Right atrium auricular region (tissue), 2 donors: ENCODE data around the gene NR2F2. TPM values are rescaled to one million over a fixed set of nuclear protein-coding genes. Genes with fewer than 3 reads are reported as not detected.
"Not testable (repeated sequence)": the region's sequence is repeated elsewhere in the genome, so short reads cannot be mapped to it uniquely, and the experiment has no call there.

Source experiments
- DNase-seq: peaks from one replicate; pipeline ENCODE4 v3.0.0-alpha.2; 2019; ENCODE audit warnings: low spot score
- H3K27ac ChIP-seq, 2 donors: fragments of 200-600 bp; sonication (generic); 1 replicate in 1 of 2; 2 replicates in 1 of 2; pipeline ENCODE4 v1.5.1; 2016 to 2019
- H3K27me3 ChIP-seq, 2 donors: fragments of 200-600 bp; sonication (generic); one replicate each; pipeline versions ENCODE4 v1.5.1 to v1.6.0; 2017 to 2019
- H3K36me3 ChIP-seq: fragments of 200-600 bp; sonication (generic); one replicate; pipeline ENCODE4 v1.5.1; 2016
- H3K4me1 ChIP-seq, 2 donors: fragments of 200-600 bp; sonication (generic); one replicate each; pipeline versions ENCODE4 v1.5.1 to v1.6.0; 2017 to 2019
- H3K4me3 ChIP-seq, 2 donors: fragments of 200-600 bp; sonication (generic); 1 replicate in 1 of 2; 2 replicates in 1 of 2; pipeline ENCODE4 v1.5.1; 2017 to 2019; ENCODE audit warnings: mild to moderate bottlenecking in 1 of 2, moderate library complexity in 1 of 2
- H3K9me3 ChIP-seq, 2 donors: fragments of 200-600 bp; sonication (generic); one replicate each; pipeline ENCODE4 v1.5.1; 2019
- CTCF ChIP-seq, 2 donors: fragments of 200-600 bp; sonication (generic); IDR thresholded peaks; one replicate each; pipeline ENCODE4 v1.5.1; 2019; ENCODE audit warnings: antibody characterized with exemption in 2 of 2
- microRNA counts, 2 donors: library from miRNA; unstranded; fragments of <30 nt; microRNA quantifications; one replicate each; lab custom pipeline; 2016 to 2017
- total RNA-seq, 2 donors: library from RNA; depleted of rRNA; stranded (reverse); fragments of >200 nt; gene quantifications; one replicate each; pipeline ENCODE4 v1.1.0, GENCODE V29; 2016

Gene NR2F2
- total RNA-seq, 2 donors from 2014 or later: 25.0 to 26.7 TPM

GRCh38 chr15:96374499-96374898 is 44.0 kb downstream of the NR2F2 start:
- Histone ChIP-seq H3K36me3 (no peaks in the 10 kb centered on the region), H3K4me3 (no peak overlapping the region), H3K4me1 (no peaks in the 10 kb centered on the region), H3K27ac (no peak overlapping the region), H3K27me3 (no peaks in the 10 kb centered on the region), H3K9me3 (no peaks in the 10 kb centered on the region)
- no peak for DNase-seq
- no peak for TF ChIP-seq CTCF (IDR thresholded peaks at IDR 0.05)

GRCh38 chr15:96379592-96379991 is 49.1 kb downstream of the NR2F2 start:
- H3K27me3 ChIP-seq, DNase-seq, H3K36me3 ChIP-seq, H3K9me3 ChIP-seq, H3K4me3 ChIP-seq, H3K4me1 ChIP-seq, H3K27ac ChIP-seq: not testable (repeated sequence)

GRCh38 chr15:96381463-96381862 is 51.0 kb downstream of the NR2F2 start:
- Histone ChIP-seq H3K4me1 (no peaks in the 10 kb centered on the region), H3K27ac (no peak overlapping the region)

GRCh38 chr15:96385195-96385594 is 54.7 kb downstream of the NR2F2 start:
- Histone ChIP-seq H3K36me3 (no peaks in the 10 kb centered on the region), H3K4me3 (no peak overlapping the region), H3K4me1 (no peaks in the 10 kb centered on the region), H3K9me3 (no peaks in the 10 kb centered on the region), H3K27me3 (no peaks in the 10 kb centered on the region), H3K27ac (no peak overlapping the region)
- no peak for TF ChIP-seq CTCF (IDR thresholded peaks at IDR 0.05)
- no peak for DNase-seq

More at GRCh38 chr15:96381463-96381862, 51.0 kb downstream of the NR2F2 start:
- H3K36me3 ChIP-seq: no peaks in the 10 kb centered on the region
- H3K27me3 ChIP-seq: no peaks in the 10 kb centered on the region
- no peak overlapping the region for H3K4me3 ChIP-seq
- no peak for TF ChIP-seq CTCF (IDR thresholded peaks at IDR 0.05)
- no peaks in the 10 kb centered on the region for H3K9me3 ChIP-seq
- DNase-seq: no peak

- DNase-seq: no peak
- H3K27ac ChIP-seq: no peak overlapping the region
- no peak overlapping the region for H3K4me3 ChIP-seq
- H3K27me3 ChIP-seq: no peaks in the 10 kb centered on the region
- TF ChIP-seq CTCF (IDR thresholded peaks at IDR 0.05): no peak
- H3K36me3 ChIP-seq: no peaks in the 10 kb centered on the region
- H3K9me3 ChIP-seq: no peaks in the 10 kb centered on the region
- no peaks in the 10 kb centered on the region for H3K4me1 ChIP-seq
Measured at GRCh38 chr15:96388673-96389072, 58.2 kb downstream of the NR2F2 start.

MicroRNAs within 50 kb of the gene (microRNA counts, 767-probe panel; counts per million panel counts)
- microRNA hsa-miR-1469 (lab: Ali Mortazavi, UCI): 0 to 31.0 counts per million in 2 donors
